Transverse colon (tissue), 4 donors: ENCODE results near the gene CCDC154.

Experiments used
- CTCF ChIP-seq, 5 experiments: fragments of 200-600 bp in 3 of 5; fragments of 450-650 bp in 2 of 5; sonication (generic) in 3 of 5; IDR thresholded peaks; 1 replicate in 2 of 5; 2 replicates in 3 of 5; pipeline ENCODE4 v1.5.1; 2016 to 2017; ENCODE audit warnings: antibody characterized with exemption in 5 of 5, inconsistent platforms in 3 of 5, mild to moderate bottlenecking in 2 of 5, moderate library complexity in 1 of 5
- POLR2A ChIP-seq: fragments of 450-650 bp; IDR thresholded peaks from one replicate; pipeline ENCODE4 v1.6.1; 2016; ENCODE audit warnings: antibody characterized with exemption, mild to moderate bottlenecking, moderate library complexity
- POLR2AphosphoS5 ChIP-seq, 3 donors: sonication (generic); formaldehyde crosslinking; IDR thresholded peaks; one replicate each; pipeline ENCODE4 v1.6.1; 2016; ENCODE audit warnings: antibody characterized with exemption in 3 of 3

- TF ChIP-seq POLR2A (no peak), CTCF (IDR thresholded peaks at IDR 0.05) (no peak), POLR2AphosphoS5 (IDR thresholded peaks at IDR 0.05) (no peak)
These were observed 59.1 kb downstream of the CCDC154 start for GRCh38 chr16:1385232-1385631.
